ENCODE measurements around the gene ZSWIM6.

Gene ZSWIM6

GRCh38 chr5:61450493-61451279, 118.6 kb downstream of the ZSWIM6 start:
- FAIRE-seq, result no peak

GRCh38 chr5:61455179-61456006, 123.3 kb downstream of the ZSWIM6 start:
- FAIRE-seq, result no peak

GRCh38 chr5:61460471-61460870, 128.4 kb downstream of the ZSWIM6 start:
- no peak for FAIRE-seq

- no peak for FAIRE-seq
Measured at GRCh38 chr5:61461417-61461816, 129.4 kb downstream of the ZSWIM6 start.

- no peak for FAIRE-seq
Measured at GRCh38 chr5:61461926-61462325, 129.9 kb downstream of the ZSWIM6 start.

GRCh38 chr5:61463596-61463995, 131.5 kb downstream of the ZSWIM6 start:
- no peak for FAIRE-seq

- no peak for FAIRE-seq
Measured at GRCh38 chr5:61464512-61464911, 132.5 kb downstream of the ZSWIM6 start.

- no peak for FAIRE-seq
Measured at GRCh38 chr5:61465066-61465465, 133.0 kb downstream of the ZSWIM6 start.

- no peak for FAIRE-seq
Measured at GRCh38 chr5:61465496-61465895, 133.4 kb downstream of the ZSWIM6 start.

GRCh38 chr5:61466017-61466416, 134.0 kb downstream of the ZSWIM6 start:
- no peak for FAIRE-seq

GRCh38 chr5:61467766-61468482, 135.9 kb downstream of the ZSWIM6 start:
- no peak for FAIRE-seq

GRCh38 chr5:61468483-61468865, 136.4 kb downstream of the ZSWIM6 start:
- no peak for FAIRE-seq

GRCh38 chr5:61471352-61471751, 139.3 kb downstream of the ZSWIM6 start:
- no peak for FAIRE-seq

- no peak for FAIRE-seq
Measured at GRCh38 chr5:61472172-61472958, 140.3 kb downstream of the ZSWIM6 start.

- no peak for FAIRE-seq
Measured at GRCh38 chr5:61474746-61475145, 142.7 kb downstream of the ZSWIM6 start.

GRCh38 chr5:61477788-61478187, 145.7 kb downstream of the ZSWIM6 start:
- FAIRE-seq, result no peak

GRCh38 chr5:61479850-61480614, 148.0 kb downstream of the ZSWIM6 start:
- FAIRE-seq, result no peak

GRCh38 chr5:61482980-61483379, 150.9 kb downstream of the ZSWIM6 start:
- FAIRE-seq, result no peak

GRCh38 chr5:61486476-61486875, 154.4 kb downstream of the ZSWIM6 start:
- no peak for FAIRE-seq

- FAIRE-seq, result no peak
Measured at GRCh38 chr5:61489574-61489973, 157.5 kb downstream of the ZSWIM6 start.

GRCh38 chr5:61491861-61492260, 159.8 kb downstream of the ZSWIM6 start:
- no peak for FAIRE-seq

GRCh38 chr5:61493973-61494372, 161.9 kb downstream of the ZSWIM6 start:
- no peak for FAIRE-seq
